G401.6 (cell line): ENCODE data around the gene RGCC.
"Not testable (repeated sequence)": the region's sequence is repeated elsewhere in the genome, so short reads cannot be mapped to it uniquely, and the experiment has no call there.

Experiments
- FAIRE-seq: peaks from 2 replicates; lab custom pipeline; 2012; peaks lifted over from hg19 to GRCh38; lab: Jason Lieb, UNC

RGCC gene, protein sequence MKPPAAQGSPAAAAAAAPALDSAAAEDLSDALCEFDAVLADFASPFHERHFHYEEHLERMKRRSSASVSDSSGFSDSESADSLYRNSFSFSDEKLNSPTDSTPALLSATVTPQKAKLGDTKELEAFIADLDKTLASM

GRCh38 chr13:41456768-41457588 is at the start of gene RGCC:
Gene RGCC, plus strand, starts transcription at chr13:41457550. Its CDS starts 158 bp downstream, at chr13:41457708.
- no peak for FAIRE-seq

DNA sequence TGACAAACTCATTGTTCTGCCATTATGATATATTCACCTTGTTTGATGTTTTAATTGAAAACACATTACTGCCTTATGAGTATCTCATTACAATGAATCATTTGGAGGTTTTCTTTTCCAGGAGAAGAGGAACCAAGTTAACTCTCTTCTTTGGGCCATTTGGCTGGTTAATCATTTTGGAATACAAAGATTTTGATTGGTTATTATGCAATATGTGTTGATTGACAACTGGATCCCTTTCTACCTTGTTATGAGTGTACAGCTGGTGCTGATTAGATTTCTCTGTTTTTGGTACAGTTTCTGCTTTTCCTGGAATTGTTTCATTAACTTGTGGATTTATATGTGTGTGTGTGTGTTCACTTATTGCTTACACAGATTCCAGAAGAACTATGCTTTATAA is 49.2 kb upstream of the RGCC start:
- no peak for FAIRE-seq

- no peak for FAIRE-seq
Measured at GRCh38 chr13:41408746-41409145, 48.6 kb upstream of the RGCC start.

DNA sequence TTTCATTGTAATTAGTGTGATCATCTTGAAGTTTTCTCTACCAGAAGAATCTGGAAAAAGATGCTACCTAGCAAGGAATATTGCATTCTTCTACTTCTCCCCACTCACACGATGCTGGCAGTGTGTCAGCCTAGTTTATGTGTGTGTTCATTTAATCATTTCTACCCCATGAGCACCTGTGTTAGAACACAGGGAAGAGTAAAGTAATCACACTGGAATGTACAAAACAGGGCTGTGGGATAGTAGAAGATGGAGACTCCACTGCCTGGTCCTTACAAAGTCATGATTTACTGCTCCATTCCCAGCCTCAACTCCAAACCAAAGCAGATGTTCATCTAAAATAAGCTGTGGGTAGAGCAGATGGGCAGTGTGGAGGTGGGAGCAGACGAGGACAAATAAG is 47.7 kb upstream of the RGCC start:
- FAIRE-seq = no peak

GRCh38 chr13:41411060-41411459 is 46.3 kb upstream of the RGCC start:
- no peak for FAIRE-seq

DNA sequence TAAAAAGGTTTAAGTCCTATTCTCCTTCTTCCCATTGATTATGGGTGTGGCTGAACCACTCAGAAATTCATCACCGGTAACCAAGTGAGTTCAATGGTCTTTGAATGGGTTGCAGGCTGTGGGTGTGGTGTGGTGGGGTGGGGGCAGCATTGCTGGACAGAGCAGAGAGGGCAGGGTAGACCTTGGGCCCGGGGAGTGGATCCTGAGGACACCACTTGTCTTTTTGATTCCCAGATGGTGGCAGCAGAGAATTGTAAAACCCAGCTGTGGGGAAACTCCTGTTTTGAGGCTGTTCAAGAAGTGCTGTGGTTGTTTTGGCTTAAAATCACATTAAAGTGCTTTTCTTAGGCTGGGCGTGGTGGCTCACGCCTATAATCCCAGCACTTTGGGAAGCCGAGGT is 45.8 kb upstream of the RGCC start:
- FAIRE-seq = no peak

GRCh38 chr13:41413872-41414271 is 43.5 kb upstream of the RGCC start:
- FAIRE-seq = no peak

DNA sequence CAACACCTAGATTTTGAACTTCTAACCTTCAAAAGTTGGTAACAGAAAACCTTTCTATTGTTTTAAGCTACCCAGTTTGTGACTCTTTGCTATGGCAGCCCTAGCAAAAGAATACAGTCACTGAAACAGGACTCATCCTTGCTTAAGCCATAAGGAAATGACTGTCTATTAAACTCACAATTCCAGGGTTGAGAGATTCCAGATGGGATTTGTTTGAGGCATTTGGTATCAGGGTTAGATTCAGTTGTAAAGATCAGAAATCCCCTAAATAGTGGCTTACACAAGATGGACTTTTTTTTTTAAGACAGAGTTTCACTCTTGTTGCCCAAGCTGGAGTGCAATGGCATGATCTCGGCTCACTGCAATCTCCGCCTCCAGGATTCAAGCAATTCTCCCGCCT is 41.1 kb upstream of the RGCC start:
- no peak for FAIRE-seq

DNA sequence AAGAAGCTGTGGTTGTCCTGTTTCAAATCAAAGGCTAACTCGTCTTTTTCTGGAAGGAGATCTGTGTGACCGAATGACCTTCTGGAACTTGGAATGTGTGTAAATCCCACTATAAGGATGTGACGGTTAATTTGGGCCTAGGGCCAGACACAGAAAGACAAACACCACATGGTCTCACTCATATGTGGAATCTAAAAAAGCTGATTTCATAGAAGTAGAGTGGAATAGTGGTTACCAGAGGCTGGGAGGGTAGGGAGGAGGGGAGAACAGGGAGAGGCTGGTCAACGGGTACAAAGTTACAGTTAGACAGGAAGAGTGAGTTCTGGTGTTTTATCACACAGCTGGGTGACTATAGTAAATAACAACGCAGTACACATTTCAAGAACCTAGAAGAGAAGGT is 39.3 kb upstream of the RGCC start:
- FAIRE-seq = no peak

DNA sequence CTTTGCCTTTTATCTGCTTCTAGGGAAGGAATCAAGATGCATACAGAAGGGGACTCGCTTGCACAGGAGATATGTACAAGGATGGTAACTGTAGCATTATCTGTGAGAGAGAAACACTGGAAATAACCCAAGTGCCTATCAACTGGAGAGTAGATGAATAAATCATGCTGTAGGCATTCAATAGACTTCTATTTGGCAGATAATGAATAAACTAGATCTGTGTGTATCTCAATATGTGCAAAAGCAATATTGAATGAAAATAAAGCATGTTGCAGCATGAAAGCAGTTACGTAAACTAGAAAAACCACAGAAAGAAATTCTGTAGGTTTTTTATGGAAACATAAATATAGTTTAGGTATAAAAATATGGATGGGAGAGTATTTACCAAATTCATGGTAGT is 38.6 kb upstream of the RGCC start:
- no peak for FAIRE-seq

- no peak for FAIRE-seq
Measured at GRCh38 chr13:41419206-41419605, 38.1 kb upstream of the RGCC start.

GRCh38 chr13:41420146-41420545 is 37.2 kb upstream of the RGCC start:
- FAIRE-seq = no peak

- not testable (repeated sequence) for FAIRE-seq
Measured at GRCh38 chr13:41421330-41421729, 36.0 kb upstream of the RGCC start.

DNA sequence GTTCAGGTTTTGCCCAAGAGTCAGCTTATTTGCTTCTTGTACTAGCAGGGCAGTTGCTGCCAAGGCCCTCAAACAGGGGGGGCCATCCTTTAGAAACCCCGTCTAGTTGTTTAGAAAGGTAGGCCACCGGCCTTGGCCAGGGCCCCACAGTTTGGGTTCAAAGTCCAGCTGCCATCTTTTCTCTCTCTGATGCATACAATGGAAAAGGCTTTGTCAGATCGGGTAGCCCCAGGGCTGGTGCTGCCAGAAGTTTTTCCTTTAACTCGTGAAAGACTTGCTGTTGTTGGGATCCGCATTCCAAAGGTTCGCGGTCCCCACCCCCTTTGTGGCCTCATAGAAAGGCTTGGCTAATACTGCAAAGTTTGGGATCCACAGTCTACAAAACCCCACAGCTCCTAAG is 35.4 kb upstream of the RGCC start:
- not testable (repeated sequence) for FAIRE-seq

GRCh38 chr13:41423259-41423658 is 34.1 kb upstream of the RGCC start:
- FAIRE-seq = not testable (repeated sequence)

- peak; percentile 86 for FAIRE-seq
Measured at GRCh38 chr13:41424675-41425074, 32.7 kb upstream of the RGCC start.

DNA sequence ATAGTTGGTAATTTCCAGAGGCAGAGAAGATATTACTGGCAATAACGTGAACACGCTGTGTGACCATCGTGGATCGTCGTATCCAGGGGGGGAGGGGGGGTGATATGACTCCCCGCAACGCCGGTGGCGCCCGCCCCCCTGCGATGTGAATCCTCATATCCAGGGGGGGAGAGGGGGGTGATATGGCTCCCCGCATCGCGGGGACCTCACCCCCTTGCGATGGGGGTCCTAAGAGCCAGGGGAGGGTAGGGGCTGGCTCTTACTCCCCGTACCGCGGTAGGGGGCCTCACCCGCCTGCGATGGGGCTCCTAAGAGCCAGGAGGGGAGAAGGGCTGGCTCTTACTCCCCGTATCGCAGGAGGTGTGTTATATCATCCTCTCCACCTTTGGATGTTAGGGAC is 31.3 kb upstream of the RGCC start:
- no peak for FAIRE-seq

DNA sequence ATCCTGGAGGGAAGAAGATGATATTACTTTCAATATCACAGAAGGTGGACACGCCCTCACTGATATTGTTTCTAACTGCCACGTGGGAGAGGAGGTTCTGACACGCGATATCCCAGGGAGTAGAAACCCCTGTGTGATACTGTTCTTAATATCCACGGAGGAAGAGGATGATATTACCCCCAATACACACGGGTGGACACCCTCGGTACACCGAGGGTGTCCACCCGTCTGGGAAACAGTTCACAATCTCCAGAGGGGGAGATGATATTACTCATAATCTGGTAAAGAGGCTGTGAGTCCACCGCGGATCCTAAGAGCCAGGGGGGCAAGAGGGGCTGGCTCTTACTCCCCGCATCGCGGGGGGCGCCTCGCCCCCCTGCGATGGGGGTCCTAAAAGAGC is 29.7 kb upstream of the RGCC start:
- no peak for FAIRE-seq

- FAIRE-seq = no peak
Measured at GRCh38 chr13:41428155-41428554, 29.2 kb upstream of the RGCC start.

- FAIRE-seq = not testable (repeated sequence)
Measured at GRCh38 chr13:41434030-41434429, 23.3 kb upstream of the RGCC start.

DNA sequence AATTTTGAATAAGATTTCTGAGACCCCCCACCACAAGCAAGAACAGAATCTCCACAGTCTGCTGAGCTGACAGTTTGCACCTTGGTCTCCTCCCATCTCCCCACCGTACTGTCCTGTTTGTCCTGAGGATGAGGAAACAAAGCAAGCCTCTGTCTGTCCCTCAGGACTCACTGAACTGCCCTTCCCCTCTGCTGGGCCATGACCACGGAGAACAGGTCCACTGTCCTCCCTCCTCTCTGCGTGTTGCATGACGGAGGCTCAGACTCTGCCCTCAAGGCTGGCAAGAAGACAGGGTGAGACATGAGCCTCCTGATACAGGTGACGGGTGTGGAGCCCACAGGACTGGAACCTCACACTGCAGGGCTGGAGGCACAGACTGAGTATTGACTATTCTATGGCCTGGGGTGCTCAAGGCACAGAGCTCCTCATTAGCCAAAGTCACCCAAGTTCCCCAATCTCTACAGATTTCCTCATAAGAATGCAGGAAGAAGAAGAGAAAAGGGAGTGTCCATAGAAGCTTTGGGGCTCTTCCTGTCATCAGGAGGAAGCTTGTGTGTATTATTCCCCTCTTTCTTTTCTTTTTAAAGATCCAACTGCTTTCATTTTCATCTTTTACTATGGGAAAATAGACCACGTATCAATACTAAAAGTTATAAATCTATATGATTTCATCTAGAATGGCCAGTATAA is 22.4 kb upstream of the RGCC start:
- no peak for FAIRE-seq

- FAIRE-seq = no peak
Measured at GRCh38 chr13:41443969-41444368, 13.4 kb upstream of the RGCC start.

DNA sequence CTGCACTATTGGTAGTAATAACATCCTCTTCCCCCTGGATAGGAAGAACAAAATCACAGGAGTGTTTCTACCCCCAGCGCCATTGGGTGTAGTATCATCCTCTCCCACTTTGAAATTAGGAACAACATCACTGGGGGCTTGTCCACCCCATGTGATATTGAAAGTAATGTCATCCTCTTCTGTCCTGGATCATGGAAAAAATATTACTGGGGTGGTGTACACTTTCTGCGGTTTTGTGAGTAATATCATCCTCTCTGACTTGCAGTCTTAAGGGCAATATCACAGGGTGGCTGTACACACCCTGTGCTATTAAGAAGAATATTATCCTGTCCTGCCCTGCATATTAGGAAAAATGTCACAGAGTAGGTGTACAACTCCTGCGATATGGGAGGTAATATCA is 4.9 kb upstream of the RGCC start:
- no peak for FAIRE-seq

DNA sequence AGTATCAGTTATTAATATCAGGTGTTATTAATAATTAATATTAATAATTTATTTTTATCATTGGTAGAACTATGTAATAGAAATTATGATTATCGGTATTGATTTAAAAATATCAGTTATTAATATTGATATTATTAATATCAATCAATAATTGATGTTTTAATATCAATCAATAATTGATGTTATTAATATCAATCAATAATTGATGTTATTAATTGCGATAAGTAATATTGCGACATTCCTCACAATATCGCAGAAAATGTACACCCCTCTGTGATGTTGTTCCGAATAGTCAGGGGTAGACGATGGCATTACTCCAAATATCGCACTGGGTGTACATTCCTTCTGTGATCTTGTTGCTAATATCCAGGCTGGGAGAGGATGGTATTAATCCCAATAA is 3.7 kb upstream of the RGCC start:
- peak; percentile 93 for FAIRE-seq
